ENCODE results near the gene FAAP24. TPM values are rescaled to one million over a fixed set of nuclear protein-coding genes. Genes with fewer than 3 reads are reported as not detected.

Gene FAAP24
- total and polyA plus RNA-seq, 2 of the 8 experiments (the other 6 are each of a cell fraction or from before 2014, with no cell fraction given): 3.3 to 4.2 TPM

- TF ChIP-seq CHD7 (IDR thresholded peaks at IDR 0.05; ENCODE audit: insufficient replicate concordance, low read length) (no peak), BACH1 (IDR thresholded peaks at IDR 0.05; ENCODE audit: low read length) (no peak), KDM4A (IDR thresholded peaks at IDR 0.05; ENCODE audit: low read depth, low read length, severe bottlenecking) (no peak), ATF2 (IDR thresholded peaks at IDR 0.05; ENCODE audit: low read length) (no peak)
- TF ChIP-seq, protein P1, sequence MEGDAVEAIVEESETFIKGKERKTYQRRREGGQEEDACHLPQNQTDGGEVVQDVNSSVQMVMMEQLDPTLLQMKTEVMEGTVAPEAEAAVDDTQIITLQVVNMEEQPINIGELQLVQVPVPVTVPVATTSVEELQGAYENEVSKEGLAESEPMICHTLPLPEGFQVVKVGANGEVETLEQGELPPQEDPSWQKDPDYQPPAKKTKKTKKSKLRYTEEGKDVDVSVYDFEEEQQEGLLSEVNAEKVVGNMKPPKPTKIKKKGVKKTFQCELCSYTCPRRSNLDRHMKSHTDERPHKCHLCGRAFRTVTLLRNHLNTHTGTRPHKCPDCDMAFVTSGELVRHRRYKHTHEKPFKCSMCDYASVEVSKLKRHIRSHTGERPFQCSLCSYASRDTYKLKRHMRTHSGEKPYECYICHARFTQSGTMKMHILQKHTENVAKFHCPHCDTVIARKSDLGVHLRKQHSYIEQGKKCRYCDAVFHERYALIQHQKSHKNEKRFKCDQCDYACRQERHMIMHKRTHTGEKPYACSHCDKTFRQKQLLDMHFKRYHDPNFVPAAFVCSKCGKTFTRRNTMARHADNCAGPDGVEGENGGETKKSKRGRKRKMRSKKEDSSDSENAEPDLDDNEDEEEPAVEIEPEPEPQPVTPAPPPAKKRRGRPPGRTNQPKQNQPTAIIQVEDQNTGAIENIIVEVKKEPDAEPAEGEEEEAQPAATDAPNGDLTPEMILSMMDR (IDR thresholded peaks at IDR 0.05; ENCODE audit: control extremely low read depth in 1 of 3, insufficient read depth in 1 of 3, low read depth in 1 of 3, low read length in 3 of 3): no peak
Observed at GRCh38 chr19:32930567-32930966, 41.5 kb upstream of the FAAP24 start (continued).
